ENCODE data around the gene TLR6. TPM values are rescaled to one million over a fixed set of nuclear protein-coding genes. Genes with fewer than 3 reads are reported as not detected.

TLR6 gene
- total RNA-seq, 1 experiment from 2014 or later = 1.5 TPM

DNA sequence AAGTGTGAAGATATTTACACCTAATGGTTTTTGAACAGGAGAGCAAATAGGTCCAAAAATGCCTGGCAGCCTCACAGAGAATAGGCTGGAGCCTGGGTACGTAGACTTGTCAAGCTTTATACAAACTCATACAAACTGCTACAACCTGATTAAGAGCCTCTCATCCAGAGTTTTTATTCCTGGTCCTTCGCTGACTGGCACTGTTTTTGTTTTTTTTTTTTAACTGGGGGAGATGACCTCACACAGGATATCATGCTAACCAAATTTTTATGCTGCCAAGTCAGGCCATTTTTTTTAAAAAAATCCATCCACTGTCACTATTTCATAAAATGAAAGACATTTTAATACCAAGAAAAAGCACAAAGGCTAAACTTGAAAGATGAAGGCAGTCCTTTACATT is 12.9 kb upstream of the TLR6 start:
- no peak overlapping the region for H3K4me3 ChIP-seq (ENCODE audit: low read depth, low read length, poor library complexity, severe bottlenecking)
- intact Hi-C loops (cut with micrococcal nuclease; ENCODE audit: unreplicated experiment) = no loop called here
- no peaks in the 10 kb centered on the region for H3K9me3 ChIP-seq (ENCODE audit: low read depth, low read length, poor library complexity, severe bottlenecking)
- TSS peak; percentile 39 for BruUV-seq (replicated peaks)
- POLR2A ChIA-PET (ENCODE audit: low non-redundant PET) = no interaction called here
- CTCF ChIA-PET = no interaction called here
- H3K27me3 ChIP-seq (replicated peaks; ENCODE audit: insufficient read depth, low read depth, low read length, poor library complexity) = no peaks in the 10 kb centered on the region
- no peak for TF ChIP-seq EZH2 (IDR thresholded peaks at IDR 0.05; ENCODE audit: borderline replicate concordance, low read depth, low read length, poor library complexity, severe bottlenecking)
- TF ChIP-seq, protein P1, sequence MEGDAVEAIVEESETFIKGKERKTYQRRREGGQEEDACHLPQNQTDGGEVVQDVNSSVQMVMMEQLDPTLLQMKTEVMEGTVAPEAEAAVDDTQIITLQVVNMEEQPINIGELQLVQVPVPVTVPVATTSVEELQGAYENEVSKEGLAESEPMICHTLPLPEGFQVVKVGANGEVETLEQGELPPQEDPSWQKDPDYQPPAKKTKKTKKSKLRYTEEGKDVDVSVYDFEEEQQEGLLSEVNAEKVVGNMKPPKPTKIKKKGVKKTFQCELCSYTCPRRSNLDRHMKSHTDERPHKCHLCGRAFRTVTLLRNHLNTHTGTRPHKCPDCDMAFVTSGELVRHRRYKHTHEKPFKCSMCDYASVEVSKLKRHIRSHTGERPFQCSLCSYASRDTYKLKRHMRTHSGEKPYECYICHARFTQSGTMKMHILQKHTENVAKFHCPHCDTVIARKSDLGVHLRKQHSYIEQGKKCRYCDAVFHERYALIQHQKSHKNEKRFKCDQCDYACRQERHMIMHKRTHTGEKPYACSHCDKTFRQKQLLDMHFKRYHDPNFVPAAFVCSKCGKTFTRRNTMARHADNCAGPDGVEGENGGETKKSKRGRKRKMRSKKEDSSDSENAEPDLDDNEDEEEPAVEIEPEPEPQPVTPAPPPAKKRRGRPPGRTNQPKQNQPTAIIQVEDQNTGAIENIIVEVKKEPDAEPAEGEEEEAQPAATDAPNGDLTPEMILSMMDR (conservative IDR thresholded peaks at IDR 0.05; ENCODE audit: low read depth, low read length) = no peak
- H3K4me1 ChIP-seq (ENCODE audit: insufficient read depth, low read length, poor library complexity, severe bottlenecking) = no peaks in the 10 kb centered on the region
- H3K27ac ChIP-seq (ENCODE audit: low read depth, low read length, poor library complexity, severe bottlenecking) = no peak overlapping the region
- DNase-seq (ENCODE audit: low spot score) = no peak
- no peaks in the 10 kb centered on the region for H3K36me3 ChIP-seq (ENCODE audit: insufficient read depth, low read length, poor library complexity, severe bottlenecking)

DNA sequence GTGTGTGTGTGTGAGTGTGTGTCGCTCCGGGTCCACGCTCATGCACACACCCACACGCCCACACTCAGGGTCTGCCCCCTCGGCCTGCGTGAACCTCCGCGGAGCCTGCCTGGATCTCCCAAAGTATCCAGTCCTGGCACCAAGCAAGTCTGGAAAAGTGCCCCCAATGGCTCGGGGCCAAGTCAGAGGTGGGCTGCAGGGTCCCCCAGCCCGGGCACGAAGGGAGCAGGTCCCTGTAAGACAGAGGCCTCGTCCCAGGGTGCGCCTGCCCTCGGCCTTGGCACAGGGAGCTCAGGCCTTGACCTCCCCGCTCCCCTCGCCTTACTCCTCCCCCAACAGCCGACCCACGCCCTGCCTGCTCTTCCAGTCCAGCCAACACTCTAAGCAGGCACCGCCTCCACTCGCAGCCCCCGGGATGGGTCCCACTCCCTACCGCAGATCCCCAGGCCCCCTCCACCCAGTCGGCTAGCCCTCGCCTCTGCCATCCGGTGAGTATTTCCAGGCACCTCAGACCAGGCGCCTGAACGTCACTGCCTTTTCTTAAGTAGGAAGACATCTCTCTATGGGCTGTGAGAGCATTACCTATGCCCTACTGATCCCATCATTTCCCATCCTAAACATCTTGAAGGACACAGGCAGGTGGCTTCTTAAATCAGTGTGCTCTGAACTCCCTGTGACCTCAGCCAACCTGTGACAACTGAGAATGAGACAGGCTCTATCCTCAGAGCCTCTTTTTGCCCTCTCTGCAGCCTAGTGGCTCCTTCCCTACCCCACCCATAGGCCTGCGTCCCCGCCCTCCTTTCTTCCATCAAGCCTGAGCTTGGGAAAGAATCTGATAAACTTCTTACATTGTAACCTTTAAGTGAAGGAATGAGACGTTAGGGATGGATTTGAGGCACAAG is 11.7 kb upstream of the TLR6 start:
- no peak for DNase-seq (ENCODE audit: low spot score)
- intact Hi-C loops (cut with micrococcal nuclease; ENCODE audit: unreplicated experiment) = no loop called here
- no peaks in the 10 kb centered on the region for H3K9me3 ChIP-seq (ENCODE audit: low read depth, low read length, poor library complexity, severe bottlenecking)
- no peaks in the 10 kb centered on the region for H3K27me3 ChIP-seq (replicated peaks; ENCODE audit: insufficient read depth, low read depth, low read length, poor library complexity)
- peak overlapping the region; percentile 53 for H3K4me3 ChIP-seq (ENCODE audit: low read depth, low read length, poor library complexity, severe bottlenecking)
- H3K27ac ChIP-seq (ENCODE audit: low read depth, low read length, poor library complexity, severe bottlenecking) = no peak overlapping the region
- ChIA-PET CTCF (no interaction called here), POLR2A (ENCODE audit: low non-redundant PET) (no interaction called here)
- no peaks in the 10 kb centered on the region for H3K36me3 ChIP-seq (ENCODE audit: insufficient read depth, low read length, poor library complexity, severe bottlenecking)
- no peak for TF ChIP-seq EZH2 (IDR thresholded peaks at IDR 0.05; ENCODE audit: borderline replicate concordance, low read depth, low read length, poor library complexity, severe bottlenecking)
- TF ChIP-seq, protein P1 (conservative IDR thresholded peaks at IDR 0.05; ENCODE audit: low read depth, low read length) = no peak
- no TSS peak for BruUV-seq (replicated peaks)
- H3K4me1 ChIP-seq (ENCODE audit: insufficient read depth, low read length, poor library complexity, severe bottlenecking) = no peaks in the 10 kb centered on the region

DNA sequence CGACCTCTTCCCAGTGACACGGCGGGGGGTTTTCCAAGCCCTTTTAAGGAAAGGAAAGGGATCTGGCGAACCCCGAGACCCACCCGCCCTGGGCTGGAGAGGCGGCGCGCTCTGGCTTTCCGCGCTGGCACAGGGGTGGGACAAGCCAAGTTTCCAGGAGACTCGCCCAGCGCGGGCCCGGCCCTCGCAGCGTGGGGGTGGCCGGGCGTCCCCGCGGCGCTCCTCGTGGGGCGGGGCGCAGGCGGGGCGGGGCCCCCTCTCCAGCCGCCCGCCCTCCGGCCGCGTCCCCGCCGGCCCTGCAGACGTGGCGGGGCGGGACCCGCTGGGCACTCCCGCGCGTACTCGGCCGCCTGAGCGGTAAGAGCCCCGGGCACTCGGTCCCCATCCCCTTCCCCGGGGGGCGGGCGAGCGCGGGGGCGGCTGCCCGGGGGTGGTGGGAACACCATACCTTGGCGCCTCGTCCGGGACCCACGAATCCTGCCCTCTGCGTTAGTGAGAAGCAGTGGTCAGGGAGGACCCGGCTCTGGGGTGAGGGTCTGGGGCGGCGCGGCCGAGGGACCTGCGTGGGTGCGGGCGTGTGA is 11.0 kb upstream of the TLR6 start, which contains the start of gene FAM114A1:
FAM114A1 (plus strand) TSS at position 329 of the 581 bp plus-strand sequence. CDS start 10,273 bp downstream, outside the sequence.
- intact Hi-C loops (cut with micrococcal nuclease; ENCODE audit: unreplicated experiment) = no loop called here
- H3K27me3 ChIP-seq (replicated peaks; ENCODE audit: insufficient read depth, low read depth, low read length, poor library complexity) = no peaks in the 10 kb centered on the region
- H3K4me3 ChIP-seq (ENCODE audit: low read depth, low read length, poor library complexity, severe bottlenecking) = peak within 1 kb of the TSS; percentile 53
- BruUV-seq (replicated peaks) = no TSS peak
- H3K9me3 ChIP-seq (ENCODE audit: low read depth, low read length, poor library complexity, severe bottlenecking) = no peaks in the 10 kb centered on the region
- DNase-seq (ENCODE audit: low spot score) = peak; percentile 63
- H3K36me3 ChIP-seq (ENCODE audit: insufficient read depth, low read length, poor library complexity, severe bottlenecking) = no peaks in the 10 kb centered on the region
- ChIA-PET POLR2A (ENCODE audit: low non-redundant PET) (no interaction called here), CTCF (no interaction called here)
- H3K4me1 ChIP-seq (ENCODE audit: insufficient read depth, low read length, poor library complexity, severe bottlenecking) = no peaks in the 10 kb centered on the region
- TF ChIP-seq, protein P1 (conservative IDR thresholded peaks at IDR 0.05; ENCODE audit: low read depth, low read length) = no peak
- no peak for TF ChIP-seq EZH2 (IDR thresholded peaks at IDR 0.05; ENCODE audit: borderline replicate concordance, low read depth, low read length, poor library complexity, severe bottlenecking)
- H3K27ac ChIP-seq (ENCODE audit: low read depth, low read length, poor library complexity, severe bottlenecking) = no peak within 1 kb of the TSS

Measured in A673 (cell line).